Stimulated activated naive CD8-positive, alpha-beta T cell treated with anti-CD3 and anti-CD28 coated beads, Interleukin-15, Interleukin-2, amounts not matched to agents 100 ng/mL and 50 ng/mL, for 24 hours (primary cell): Measurements from ENCODE around the gene KIRREL1.

Source experiments
- H3K27ac Mint-ChIP-seq: one replicate; pipeline ENCODE4 v1.8.0; 2021; ENCODE audit warnings: mild to moderate bottlenecking, mixed read lengths
- H3K27me3 Mint-ChIP-seq: one replicate; pipeline ENCODE4 v1.8.0; 2021; ENCODE audit warnings: mixed read lengths
- H3K36me3 Mint-ChIP-seq: one replicate; pipeline ENCODE4 v1.8.0; 2021; ENCODE audit warnings: low read depth, mixed read lengths
- H3K4me1 Mint-ChIP-seq: one replicate; pipeline ENCODE4 v1.8.0; 2021; ENCODE audit warnings: low read depth, mixed read lengths
- H3K4me3 Mint-ChIP-seq: one replicate; pipeline ENCODE4 v1.8.0; 2021; ENCODE audit warnings: mild to moderate bottlenecking, mixed read lengths
- H3K9me3 Mint-ChIP-seq: one replicate; pipeline ENCODE4 v1.8.0; 2021; ENCODE audit warnings: mixed read lengths

Gene KIRREL1

DNA sequence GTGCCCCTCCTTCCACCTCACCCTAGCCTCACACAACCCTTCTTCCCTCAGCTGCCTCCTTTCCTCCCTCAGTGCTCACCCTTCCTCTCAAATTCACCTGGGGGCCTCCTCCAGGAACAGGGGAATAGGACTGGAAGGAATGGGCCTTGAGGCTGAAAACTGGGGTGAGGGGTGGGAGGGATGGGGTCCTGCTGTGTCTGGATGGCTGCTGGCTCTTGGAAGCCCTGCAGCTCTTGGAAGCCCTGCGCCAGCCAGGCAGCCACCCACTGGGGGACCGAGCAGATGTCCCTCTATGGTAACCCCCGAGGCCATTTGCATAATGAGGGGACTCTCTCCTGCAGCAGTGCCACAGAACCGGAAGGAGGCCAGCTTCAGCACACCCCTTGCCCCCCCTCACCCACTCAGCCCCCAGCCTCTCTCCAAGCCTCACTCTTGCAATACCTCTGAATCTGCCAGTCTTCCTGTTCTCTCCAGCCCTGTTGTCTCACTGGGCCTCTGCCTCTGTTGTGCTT lies 85.2 kb downstream of the KIRREL1 start:
- H3K4me3 Mint-ChIP-seq = no peak overlapping the region
- H3K36me3 Mint-ChIP-seq = no peaks in the 10 kb centered on the region
- H3K27ac Mint-ChIP-seq = no peak overlapping the region
- no peaks in the 10 kb centered on the region for H3K27me3 Mint-ChIP-seq
- H3K9me3 Mint-ChIP-seq = no peaks in the 10 kb centered on the region
- no peaks in the 10 kb centered on the region for H3K4me1 Mint-ChIP-seq

DNA sequence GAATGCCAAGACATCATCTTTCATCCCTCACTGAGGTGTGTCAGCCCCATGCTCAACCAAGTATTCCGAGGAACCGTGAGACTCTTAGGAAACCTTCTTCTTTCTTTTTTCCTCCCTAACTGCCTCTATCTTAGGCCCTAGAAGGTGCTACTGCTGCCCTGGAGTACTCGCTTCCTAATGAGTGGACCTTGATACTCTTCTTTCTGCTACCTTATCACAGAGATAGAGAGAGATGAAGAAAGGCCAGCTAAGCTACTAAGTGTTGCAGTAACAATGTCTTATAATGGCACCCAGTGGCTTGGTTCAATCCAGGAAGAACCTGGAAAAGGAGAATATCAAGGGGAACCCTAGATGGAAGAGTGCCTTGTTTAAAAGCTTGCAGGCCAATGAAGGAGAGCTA lies 86.6 kb downstream of the KIRREL1 start:
- Mint-ChIP-seq H3K9me3 (no peaks in the 10 kb centered on the region), H3K27me3 (no peaks in the 10 kb centered on the region), H3K27ac (no peak overlapping the region), H3K4me1 (no peaks in the 10 kb centered on the region), H3K36me3 (no peaks in the 10 kb centered on the region), H3K4me3 (no peak overlapping the region)

DNA sequence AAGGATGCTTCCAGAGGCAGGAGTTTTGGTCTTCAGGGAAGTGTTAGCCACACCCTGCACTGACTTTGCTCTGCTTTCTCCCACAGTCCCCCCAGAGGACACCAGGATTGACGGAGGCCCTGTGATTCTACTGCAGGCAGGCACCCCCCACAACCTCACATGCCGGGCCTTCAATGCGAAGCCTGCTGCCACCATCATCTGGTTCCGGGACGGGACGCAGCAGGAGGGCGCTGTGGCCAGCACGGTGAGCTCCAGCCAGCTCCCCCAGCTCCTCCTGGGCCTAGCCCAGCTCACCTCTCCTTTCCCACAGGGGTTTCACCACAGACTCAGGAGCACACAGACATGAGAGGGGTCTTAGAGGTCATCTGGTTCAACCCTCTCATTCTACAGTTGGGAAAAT lies 90.9 kb downstream of the KIRREL1 start:
- H3K36me3 Mint-ChIP-seq = no peaks in the 10 kb centered on the region
- H3K4me3 Mint-ChIP-seq = no peak overlapping the region
- H3K4me1 Mint-ChIP-seq = no peaks in the 10 kb centered on the region
- H3K27me3 Mint-ChIP-seq = no peaks in the 10 kb centered on the region
- H3K27ac Mint-ChIP-seq = no peak overlapping the region
- no peaks in the 10 kb centered on the region for H3K9me3 Mint-ChIP-seq

DNA sequence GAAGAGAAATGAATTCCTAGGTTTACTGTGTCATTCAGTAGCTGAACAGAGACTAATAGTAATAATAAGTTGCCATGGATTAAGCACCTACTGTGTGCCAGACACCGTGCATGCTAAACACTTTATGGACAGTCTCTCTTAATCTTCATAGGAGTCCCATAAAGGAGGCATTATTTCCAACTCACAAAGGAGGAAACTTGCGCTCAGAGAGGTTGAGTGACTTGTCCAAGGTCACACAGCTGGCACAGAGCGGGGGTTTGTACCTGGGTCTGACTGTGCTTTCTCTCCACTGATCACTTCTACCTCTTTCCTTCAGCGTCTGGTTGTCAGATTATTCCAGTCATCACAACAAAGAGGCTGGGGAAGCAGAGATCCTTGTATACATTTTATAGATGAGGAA lies 91.3 kb downstream of the KIRREL1 start:
- Mint-ChIP-seq H3K4me3 (no peak overlapping the region), H3K4me1 (no peaks in the 10 kb centered on the region), H3K9me3 (no peaks in the 10 kb centered on the region), H3K27me3 (no peaks in the 10 kb centered on the region), H3K27ac (no peak overlapping the region), H3K36me3 (no peaks in the 10 kb centered on the region)

DNA sequence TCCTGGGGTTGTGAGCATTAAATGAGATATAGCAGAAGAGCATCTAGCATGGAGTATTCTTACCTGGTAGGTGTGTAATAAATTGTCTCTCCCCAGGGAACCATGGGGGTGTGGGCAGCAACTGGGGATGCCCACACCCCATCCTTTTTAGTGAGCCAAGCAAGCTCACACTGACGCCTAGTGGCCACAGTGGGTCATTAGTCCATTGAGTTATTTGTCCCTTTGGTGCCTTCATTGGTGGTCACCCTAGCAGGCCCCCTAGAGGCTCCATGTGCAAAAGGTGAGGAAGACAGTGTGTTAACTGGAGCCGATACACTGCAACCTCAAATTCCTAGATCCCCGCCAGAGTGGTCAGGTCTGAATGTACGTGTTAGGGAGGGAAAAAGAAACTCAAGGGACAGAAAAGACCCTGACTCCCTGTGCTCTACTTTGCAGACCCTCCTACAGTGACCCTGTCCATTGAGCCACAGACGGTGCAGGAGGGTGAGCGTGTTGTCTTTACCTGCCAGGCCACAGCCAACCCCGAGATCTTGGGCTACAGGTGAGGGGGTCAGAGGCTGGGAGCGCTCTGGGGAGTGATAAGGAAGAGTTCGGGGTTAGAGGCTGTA lies 94.0 kb downstream of the KIRREL1 start:
- Mint-ChIP-seq H3K36me3 (no peaks in the 10 kb centered on the region), H3K9me3 (no peaks in the 10 kb centered on the region), H3K27ac (no peak overlapping the region), H3K4me1 (no peaks in the 10 kb centered on the region), H3K27me3 (no peaks in the 10 kb centered on the region), H3K4me3 (no peak overlapping the region)

DNA sequence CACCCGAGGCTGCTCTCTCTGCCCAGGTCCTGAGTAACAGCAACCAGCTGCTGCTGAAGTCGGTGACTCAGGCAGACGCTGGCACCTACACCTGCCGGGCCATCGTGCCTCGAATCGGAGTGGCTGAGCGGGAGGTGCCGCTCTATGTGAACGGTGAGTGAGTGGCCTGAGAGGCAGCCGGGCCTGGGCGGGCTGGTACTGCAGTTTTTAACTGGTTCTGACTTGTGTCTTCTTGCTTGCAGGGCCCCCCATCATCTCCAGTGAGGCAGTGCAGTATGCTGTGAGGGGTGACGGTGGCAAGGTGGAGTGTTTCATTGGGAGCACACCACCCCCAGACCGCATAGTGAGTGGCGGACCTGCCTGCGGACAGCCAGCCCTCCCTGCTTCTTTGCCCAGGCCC lies 96.0 kb downstream of the KIRREL1 start:
- Mint-ChIP-seq H3K36me3 (no peaks in the 10 kb centered on the region), H3K4me3 (no peak overlapping the region), H3K27me3 (no peaks in the 10 kb centered on the region), H3K4me1 (no peaks in the 10 kb centered on the region), H3K9me3 (no peaks in the 10 kb centered on the region), H3K27ac (no peak overlapping the region)

DNA sequence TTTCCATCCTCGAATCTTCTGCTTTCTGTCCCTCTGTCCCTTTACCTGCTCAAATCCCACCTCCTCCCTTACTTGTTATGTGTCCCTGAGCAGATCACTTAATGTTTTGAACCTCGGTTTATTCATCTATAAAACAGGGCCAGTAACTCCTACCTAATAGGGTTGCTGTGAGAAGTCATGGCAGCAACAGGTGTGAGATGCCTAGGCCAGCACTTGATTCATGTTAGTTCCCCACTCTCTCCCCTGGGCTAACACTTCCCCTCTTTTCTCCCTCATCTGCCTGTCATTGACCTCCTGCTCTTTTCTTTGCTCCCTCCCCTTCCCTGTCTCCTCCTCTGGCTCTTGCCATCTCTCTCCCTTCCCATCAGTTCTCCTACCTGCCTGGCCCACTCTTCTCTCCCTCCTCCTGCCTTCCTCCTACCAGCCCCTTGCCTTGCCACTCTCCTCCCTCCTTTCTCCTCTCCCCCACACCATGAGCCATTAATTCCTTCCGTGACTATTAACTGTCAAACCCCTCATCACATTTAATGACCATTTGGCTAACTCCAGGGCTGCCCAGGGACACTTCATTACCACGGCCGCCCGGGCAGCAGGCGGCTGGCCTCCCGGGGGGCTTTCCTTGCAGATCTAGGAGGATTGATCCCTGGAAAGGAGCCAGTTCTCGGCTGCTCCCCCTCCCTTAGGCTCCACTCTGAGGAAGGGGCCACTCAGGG lies 96.6 kb downstream of the KIRREL1 start:
- Mint-ChIP-seq H3K27ac (no peak overlapping the region), H3K4me3 (no peak overlapping the region), H3K9me3 (no peaks in the 10 kb centered on the region), H3K27me3 (no peaks in the 10 kb centered on the region), H3K36me3 (no peaks in the 10 kb centered on the region), H3K4me1 (no peaks in the 10 kb centered on the region)

DNA sequence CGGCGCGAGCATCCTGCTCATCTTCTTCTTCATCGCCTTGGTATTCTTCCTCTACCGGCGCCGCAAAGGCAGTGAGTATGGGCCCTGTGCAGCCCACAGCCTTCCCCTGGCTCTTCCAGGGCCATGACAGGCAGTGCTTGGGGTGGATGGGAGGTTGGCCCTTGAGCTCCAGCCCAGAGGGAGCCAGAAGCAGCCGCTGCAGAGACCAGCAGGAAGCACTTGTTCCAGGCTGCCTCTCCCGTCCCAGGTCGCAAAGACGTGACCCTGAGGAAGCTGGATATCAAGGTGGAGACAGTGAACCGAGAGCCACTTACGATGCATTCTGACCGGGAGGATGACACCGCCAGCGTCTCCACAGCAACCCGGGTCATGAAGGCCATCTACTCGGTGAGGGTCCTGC lies 99.9 kb downstream of the KIRREL1 start:
- H3K27me3 Mint-ChIP-seq = no peaks in the 10 kb centered on the region
- no peak overlapping the region for H3K27ac Mint-ChIP-seq
- no peaks in the 10 kb centered on the region for H3K36me3 Mint-ChIP-seq
- no peaks in the 10 kb centered on the region for H3K9me3 Mint-ChIP-seq
- H3K4me1 Mint-ChIP-seq = no peaks in the 10 kb centered on the region
- no peak overlapping the region for H3K4me3 Mint-ChIP-seq

DNA sequence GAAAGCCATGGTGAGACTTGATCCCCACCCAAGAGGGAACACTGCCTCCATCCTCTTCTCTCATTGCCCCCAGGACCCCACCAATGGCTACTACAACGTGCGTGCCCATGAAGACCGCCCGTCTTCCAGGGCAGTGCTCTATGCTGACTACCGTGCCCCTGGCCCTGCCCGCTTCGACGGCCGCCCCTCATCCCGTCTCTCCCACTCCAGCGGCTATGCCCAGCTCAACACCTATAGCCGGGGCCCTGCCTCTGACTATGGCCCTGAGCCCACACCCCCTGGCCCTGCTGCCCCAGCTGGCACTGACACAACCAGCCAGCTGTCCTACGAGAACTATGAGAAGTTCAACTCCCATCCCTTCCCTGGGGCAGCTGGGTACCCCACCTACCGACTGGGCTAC lies 101.1 kb downstream of the KIRREL1 start:
- H3K9me3 Mint-ChIP-seq = no peaks in the 10 kb centered on the region
- no peaks in the 10 kb centered on the region for H3K36me3 Mint-ChIP-seq
- H3K27me3 Mint-ChIP-seq = no peaks in the 10 kb centered on the region
- no peaks in the 10 kb centered on the region for H3K4me1 Mint-ChIP-seq
- H3K27ac Mint-ChIP-seq = no peak overlapping the region
- H3K4me3 Mint-ChIP-seq = no peak overlapping the region

DNA sequence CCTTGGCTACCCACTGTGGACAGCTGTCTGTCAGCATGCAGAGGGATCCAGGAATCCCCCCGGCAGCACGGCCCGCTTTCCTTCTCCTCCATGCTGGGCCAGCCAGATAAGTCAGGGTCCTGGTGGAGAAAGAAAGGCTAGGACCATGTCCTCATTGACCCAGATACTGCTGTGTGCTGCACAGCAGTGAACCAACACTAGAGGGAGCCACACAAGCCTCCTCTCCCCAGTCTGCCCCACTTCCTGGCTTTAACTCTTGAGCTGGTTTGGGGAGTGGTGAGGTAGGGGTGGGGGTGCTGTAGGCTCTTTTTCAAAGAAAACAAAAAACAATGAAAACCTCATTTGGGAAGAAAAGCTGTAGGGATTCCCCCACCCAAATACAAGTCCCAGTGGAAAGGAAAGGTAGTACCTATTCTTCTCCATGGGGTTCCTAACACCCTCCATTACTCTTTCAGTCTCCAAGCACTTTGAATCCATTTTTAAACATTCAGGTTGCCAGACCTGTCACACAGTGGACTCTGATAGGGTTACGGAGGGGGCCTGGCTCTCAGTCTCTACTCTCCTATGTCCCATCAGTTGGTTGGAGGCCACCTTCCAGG lies 102.4 kb downstream of the KIRREL1 start:
- Mint-ChIP-seq H3K4me1 (no peaks in the 10 kb centered on the region), H3K27me3 (no peaks in the 10 kb centered on the region), H3K27ac (no peak overlapping the region), H3K9me3 (no peaks in the 10 kb centered on the region), H3K4me3 (no peak overlapping the region), H3K36me3 (no peaks in the 10 kb centered on the region)

DNA sequence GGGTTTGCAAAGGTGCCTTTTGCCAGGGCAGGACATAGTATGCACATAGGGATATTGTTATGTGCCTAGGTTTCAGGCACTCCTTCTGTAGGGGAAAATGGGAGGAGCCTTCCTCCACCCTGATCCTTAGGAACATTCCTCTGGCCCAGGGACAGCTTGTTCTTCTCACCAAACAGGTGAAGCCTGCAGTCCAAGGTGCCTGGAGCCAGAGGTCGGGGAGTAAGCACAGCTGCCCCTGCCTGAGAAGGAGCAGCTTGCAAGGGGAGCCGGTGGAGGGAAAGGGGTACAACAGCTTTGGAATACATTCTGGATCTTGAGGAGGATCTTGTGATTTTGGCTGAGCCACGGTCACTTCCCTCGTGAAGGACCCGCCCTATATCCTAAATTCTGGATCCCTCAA lies 104.8 kb downstream of the KIRREL1 start:
- peaks cover 9% of the 10 kb centered on the region for H3K4me1 Mint-ChIP-seq
- no peaks in the 10 kb centered on the region for H3K27me3 Mint-ChIP-seq
- H3K9me3 Mint-ChIP-seq = no peaks in the 10 kb centered on the region
- no peaks in the 10 kb centered on the region for H3K36me3 Mint-ChIP-seq
- H3K4me3 Mint-ChIP-seq = no peak overlapping the region
- H3K27ac Mint-ChIP-seq = no peak overlapping the region

DNA sequence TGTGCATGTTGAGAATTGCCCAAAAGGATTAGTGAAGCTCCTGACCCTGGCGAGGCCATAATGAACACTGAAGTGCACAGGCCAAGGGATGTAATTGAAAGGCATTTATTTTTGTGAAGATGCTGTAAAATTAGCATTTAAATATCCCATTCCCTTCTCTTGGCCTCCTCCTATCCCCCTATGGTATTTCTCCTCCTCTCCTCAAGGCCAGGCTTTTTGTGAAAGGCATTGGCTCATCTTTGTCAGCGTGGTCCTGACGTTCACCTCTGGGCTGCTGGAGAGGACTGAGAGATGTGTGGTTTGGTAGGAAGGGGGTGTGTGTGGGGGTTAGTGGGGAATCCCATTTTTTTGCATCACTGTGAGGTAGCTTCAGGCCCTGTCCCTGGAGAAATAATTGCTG lies 105.7 kb downstream of the KIRREL1 start:
- Mint-ChIP-seq H3K36me3 (no peaks in the 10 kb centered on the region), H3K4me3 (no peak overlapping the region), H3K27me3 (no peaks in the 10 kb centered on the region), H3K9me3 (no peaks in the 10 kb centered on the region), H3K4me1 (peaks cover 9% of the 10 kb centered on the region), H3K27ac (no peak overlapping the region)

DNA sequence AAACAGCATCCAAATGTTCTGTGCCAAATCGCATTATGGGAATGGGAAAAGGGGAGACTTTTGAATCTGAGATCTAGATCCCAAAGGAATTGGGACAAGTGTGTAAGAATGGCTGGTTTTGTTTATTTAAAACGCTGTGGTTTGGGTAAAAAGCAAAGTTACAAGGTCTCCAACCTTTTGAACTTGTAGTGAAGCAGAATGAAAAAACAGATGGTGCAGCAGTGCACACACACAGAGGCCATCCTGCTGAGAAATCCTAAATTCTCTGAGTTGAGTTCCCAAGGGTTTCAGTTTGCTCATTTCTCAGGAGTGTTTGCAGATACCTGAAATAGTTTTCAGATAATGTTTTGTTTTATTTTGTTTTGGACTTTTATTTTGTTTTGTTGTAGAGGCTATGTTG lies 107.1 kb downstream of the KIRREL1 start:
- no peaks in the 10 kb centered on the region for H3K9me3 Mint-ChIP-seq
- no peak overlapping the region for H3K27ac Mint-ChIP-seq
- H3K4me1 Mint-ChIP-seq = peaks cover 9% of the 10 kb centered on the region
- no peak overlapping the region for H3K4me3 Mint-ChIP-seq
- H3K27me3 Mint-ChIP-seq = peaks cover 6% of the 10 kb centered on the region
- no peaks in the 10 kb centered on the region for H3K36me3 Mint-ChIP-seq

DNA sequence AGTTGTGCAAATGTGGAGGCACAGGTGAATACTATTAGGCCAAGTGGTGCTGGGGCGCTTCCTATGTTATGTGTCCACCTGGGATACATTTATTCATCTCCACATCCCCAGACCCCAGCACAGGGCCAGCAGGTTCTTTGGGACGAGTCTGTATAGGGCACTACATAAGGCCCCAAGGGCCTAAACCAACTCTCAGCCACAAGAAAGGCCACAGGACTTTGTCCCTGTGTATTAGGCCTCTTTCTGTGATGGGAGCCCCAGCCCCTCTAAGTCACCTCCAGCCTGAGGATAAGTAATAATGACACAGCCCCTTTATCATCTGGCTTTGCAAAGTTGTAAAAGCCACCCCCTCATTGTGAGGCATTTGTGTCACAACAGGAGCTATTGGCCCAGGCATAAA lies 108.0 kb downstream of the KIRREL1 start:
- Mint-ChIP-seq H3K27ac (no peak overlapping the region), H3K9me3 (no peaks in the 10 kb centered on the region), H3K27me3 (peaks cover 12% of the 10 kb centered on the region), H3K36me3 (no peaks in the 10 kb centered on the region), H3K4me1 (peaks cover 9% of the 10 kb centered on the region), H3K4me3 (no peak overlapping the region)

DNA sequence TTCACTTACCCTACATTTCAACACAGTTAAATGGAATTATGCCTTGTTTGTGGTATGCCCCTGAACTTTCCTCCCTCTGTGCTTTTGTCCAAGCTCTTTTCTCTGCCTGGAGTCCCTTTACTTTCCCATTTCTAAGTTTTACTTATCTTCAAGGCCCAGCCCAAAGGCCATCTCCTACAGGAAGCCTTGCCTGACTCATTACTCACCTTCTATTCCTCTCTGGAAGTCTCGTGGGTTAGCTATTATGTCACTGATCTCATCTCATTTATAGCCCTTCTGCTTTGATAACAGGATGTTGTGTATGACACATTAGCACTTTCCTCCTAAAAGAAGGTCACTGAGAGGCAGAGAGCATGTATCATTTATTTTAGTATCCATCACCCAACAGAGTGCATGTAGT lies 108.5 kb downstream of the KIRREL1 start:
- Mint-ChIP-seq H3K4me3 (no peak overlapping the region), H3K9me3 (no peaks in the 10 kb centered on the region), H3K27me3 (peaks cover 12% of the 10 kb centered on the region), H3K4me1 (peaks cover 9% of the 10 kb centered on the region), H3K27ac (no peak overlapping the region), H3K36me3 (no peaks in the 10 kb centered on the region)
